ENCODE measurements around the gene ITPRIPL2. TPM values are rescaled to one million over a fixed set of nuclear protein-coding genes. Genes with fewer than 3 reads are reported as not detected.
A peak's percentile ranks its signal among the peaks of the same experiment; 100 is the strongest.

Gene ITPRIPL2
- 67.9 TPM for total RNA-seq (2021; ENCODE audit: unreplicated experiment)
- 22.8 and 25.2 TPM in 2 replicates for polyA plus RNA-seq (2012)
- percentile 97 among the genes with signal in this experiment for Bru-seq, nascent RNA
- percentile 100 among the genes with signal in this experiment for BruChase-seq, experiment 1, labeled RNA remaining after a 6-hour chase
- percentile 100 among the genes with signal in this experiment for BruChase-seq, experiment 2, labeled RNA remaining after a 2-hour chase
- long read RNA-seq, full-length matches to known transcripts, result 69 of 80 reads
- long read RNA-seq, partial matches to known transcripts, result 0 of 80 reads
- long read RNA-seq, other reads (novel, unspliced or antisense), result 11 of 80 reads

DNA sequence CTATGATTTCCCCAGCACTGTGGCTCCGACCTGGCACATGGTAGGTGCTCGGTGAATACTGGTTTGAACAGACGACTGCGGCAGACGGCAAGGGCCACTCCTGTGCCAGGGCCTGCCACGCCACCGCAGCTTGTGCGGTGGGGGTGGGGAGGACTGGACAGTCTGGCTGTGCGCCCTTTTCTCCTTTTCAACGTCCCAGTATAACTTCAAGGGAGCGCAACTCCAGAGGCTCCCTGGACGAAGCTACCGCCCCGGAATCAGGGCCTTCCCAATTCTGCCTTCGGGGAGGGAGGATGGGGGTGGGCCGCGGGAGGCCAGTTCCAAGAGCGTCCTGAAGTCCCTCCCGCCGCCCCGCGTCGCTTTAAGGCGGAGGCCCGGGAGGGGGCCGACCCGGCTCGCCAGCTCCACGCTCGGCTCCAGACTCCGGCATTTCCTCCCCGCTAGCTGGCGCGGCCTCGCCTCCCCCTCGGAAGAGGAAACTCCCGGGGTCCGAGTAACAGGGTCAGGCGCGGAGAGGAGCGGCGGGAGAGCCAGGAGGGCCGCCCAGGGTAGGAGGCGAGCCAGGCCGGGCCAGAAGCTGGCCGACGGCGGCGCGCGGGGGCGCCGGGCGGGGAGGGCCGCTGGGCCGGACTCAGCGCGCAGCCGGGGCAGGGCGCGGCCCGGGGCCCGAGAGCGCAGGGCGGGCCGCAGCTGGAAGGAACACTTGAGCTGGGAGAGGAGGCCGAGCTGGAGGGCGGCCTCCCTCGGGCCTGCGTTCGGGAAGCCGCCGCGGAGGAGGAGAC lies at the start of gene ITPRIPL2:
ITPRIPL2 (plus strand) TSS at position 388 of the 782 bp plus-strand sequence. CDS start 498 bp downstream, outside the sequence.
- Histone ChIP-seq H3K9me3 (ENCODE audit: control insufficient read depth in 1 of 2, insufficient read depth in 1 of 2, low read depth in 1 of 2, low read length in 2 of 2) (no peaks in the 10 kb centered on the region), H3K4me2 (ENCODE audit: low read length) (peak within 1 kb of the TSS; percentile 99), H3K4me1 (ENCODE audit: control insufficient read depth in 1 of 2, insufficient read depth in 2 of 2, low read length in 2 of 2) (peaks cover 51 to 82% of the 10 kb centered on the region in 2 experiments), H3K36me3 (ENCODE audit: control insufficient read depth in 1 of 2, insufficient read depth in 2 of 2, low read length in 2 of 2) (peaks cover 4 to 13% of the 10 kb centered on the region in 2 experiments; a peak in 3 of 4 replicates), H4K20me1 (ENCODE audit: insufficient read depth) (no peaks in the 10 kb centered on the region), H3K9ac (ENCODE audit: low read length) (peak within 1 kb of the TSS; percentile 93), H3K79me2 (ENCODE audit: insufficient read depth, low read length) (peaks cover 60% of the 10 kb centered on the region), H3K27ac (ENCODE audit: low read depth, low read length) (peak within 1 kb of the TSS; percentile 99), H3K27me3 (ENCODE audit: insufficient read depth, low read length) (no peaks in the 10 kb centered on the region), H3K9me2 (ENCODE audit: insufficient read depth) (no peaks in the 10 kb centered on the region), H3K4me3 (replicated peaks in 1 of 2; ENCODE audit: low read depth in 1 of 2, low read length in 2 of 2) (peak within 1 kb of the TSS; percentile 59 to 74), H2AFZ (ENCODE audit: low read depth, low read length, poor library complexity, severe bottlenecking) (no peak within 1 kb of the TSS)
- ATAC-seq, result peak; percentile 79
- DNase-seq (ENCODE audit: low read depth, low spot score), result peak; percentile 79
- POLR2A ChIA-PET, result interaction anchor here (1.1 to 2.9 kb wide), 4 partner anchors 9 to 28 kb away, joined by 3 to 17 read pairs (median 8); no protein-coding TSS in a partner anchor
- intact Hi-C loops (cut with micrococcal nuclease), result loop anchor here (2.0 kb wide), 1 partner anchor 19 kb away; no protein-coding TSS in a partner anchor
- CTCF ChIA-PET, result interaction anchor here (0.6 to 2.5 kb wide), 6 partner anchors 10 to 250 kb away, joined by 3 to 9 read pairs (median 5); no protein-coding TSS in a partner anchor
- no TSS peak for BruUV-seq (replicated peaks)
- RAD21 ChIA-PET (ENCODE audit: low non-redundant PET in 1 of 2, low total read pairs in 2 of 2, uncharacterized antibody in 2 of 2, unreplicated experiment in 2 of 2), result no interaction called here
- TF ChIP-seq ZNF274 (IDR thresholded peaks at IDR 0.05; ENCODE audit: low read depth, low read length) (no peak), JUND (IDR thresholded peaks at IDR 0.05) (peak; percentile 42), FOSL1 (IDR thresholded peaks at IDR 0.05; ENCODE audit: low read depth) (0 out of 2 replicates have a peak, but pooled peaks have one; percentile 11), ELF1 (IDR thresholded peaks at IDR 0.05; ENCODE audit: borderline replicate concordance, low read depth) (no peak), ZFX (IDR thresholded peaks at IDR 0.05) (peak; percentile 99), TCF7L2 (IDR thresholded peaks at IDR 0.05; ENCODE audit: borderline replicate concordance, extremely low read depth, insufficient read depth, insufficient read length) (peak; percentile 58), REST (IDR thresholded peaks at IDR 0.05; ENCODE audit: low read depth) (no peak), SP1 (IDR thresholded peaks at IDR 0.05; ENCODE audit: low read depth) (peak; percentile 66), POLR2A (IDR thresholded peaks at IDR 0.05; ENCODE audit: borderline replicate concordance, extremely low read depth, insufficient read depth, insufficient read length) (peak; percentile 55), CEBPB (IDR thresholded peaks at IDR 0.05; ENCODE audit: low read depth) (no peak), SRF (IDR thresholded peaks at IDR 0.05; ENCODE audit: low read depth) (no peak), POLR2AphosphoS5 (IDR thresholded peaks at IDR 0.05; ENCODE audit: low read depth, low read length) (peak; percentile 70), RAD21 (IDR thresholded peaks at IDR 0.05; ENCODE audit: low read depth) (peak; percentile 14; the same call in 1 of the 2 replicates), EGR1 (IDR thresholded peaks at IDR 0.05; ENCODE audit: low read depth) (peak; percentile 39; the same call in 1 of the 2 replicates), YY1 (IDR thresholded peaks at IDR 0.05; ENCODE audit: extremely low read depth, insufficient replicate concordance, low read depth, low read length) (peak; percentile 63), SIN3A (IDR thresholded peaks at IDR 0.05; ENCODE audit: low read depth) (peak; percentile 75; the same call in 1 of the 2 replicates), MAX (IDR thresholded peaks at IDR 0.05) (peak; percentile 93)
- TF ChIP-seq, protein P1, sequence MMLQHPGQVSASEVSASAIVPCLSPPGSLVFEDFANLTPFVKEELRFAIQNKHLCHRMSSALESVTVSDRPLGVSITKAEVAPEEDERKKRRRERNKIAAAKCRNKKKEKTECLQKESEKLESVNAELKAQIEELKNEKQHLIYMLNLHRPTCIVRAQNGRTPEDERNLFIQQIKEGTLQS (IDR thresholded peaks at IDR 0.05), result no peak
- TF ChIP-seq, protein P2, sequence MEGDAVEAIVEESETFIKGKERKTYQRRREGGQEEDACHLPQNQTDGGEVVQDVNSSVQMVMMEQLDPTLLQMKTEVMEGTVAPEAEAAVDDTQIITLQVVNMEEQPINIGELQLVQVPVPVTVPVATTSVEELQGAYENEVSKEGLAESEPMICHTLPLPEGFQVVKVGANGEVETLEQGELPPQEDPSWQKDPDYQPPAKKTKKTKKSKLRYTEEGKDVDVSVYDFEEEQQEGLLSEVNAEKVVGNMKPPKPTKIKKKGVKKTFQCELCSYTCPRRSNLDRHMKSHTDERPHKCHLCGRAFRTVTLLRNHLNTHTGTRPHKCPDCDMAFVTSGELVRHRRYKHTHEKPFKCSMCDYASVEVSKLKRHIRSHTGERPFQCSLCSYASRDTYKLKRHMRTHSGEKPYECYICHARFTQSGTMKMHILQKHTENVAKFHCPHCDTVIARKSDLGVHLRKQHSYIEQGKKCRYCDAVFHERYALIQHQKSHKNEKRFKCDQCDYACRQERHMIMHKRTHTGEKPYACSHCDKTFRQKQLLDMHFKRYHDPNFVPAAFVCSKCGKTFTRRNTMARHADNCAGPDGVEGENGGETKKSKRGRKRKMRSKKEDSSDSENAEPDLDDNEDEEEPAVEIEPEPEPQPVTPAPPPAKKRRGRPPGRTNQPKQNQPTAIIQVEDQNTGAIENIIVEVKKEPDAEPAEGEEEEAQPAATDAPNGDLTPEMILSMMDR (IDR thresholded peaks at IDR 0.05 in 2 of 3, conservative IDR thresholded peaks at IDR 0.05 in 1 of 3; ENCODE audit: borderline replicate concordance in 1 of 3, insufficient read depth in 1 of 3, low read depth in 2 of 3, low read length in 2 of 3), result no peak

Data from HCT116 (cell line).